ENCODE data around the gene NEB.

GRCh38 chr2:151673016-151673415 lies 61.3 kb downstream of the NEB start:
- TF ChIP-seq, protein P1, sequence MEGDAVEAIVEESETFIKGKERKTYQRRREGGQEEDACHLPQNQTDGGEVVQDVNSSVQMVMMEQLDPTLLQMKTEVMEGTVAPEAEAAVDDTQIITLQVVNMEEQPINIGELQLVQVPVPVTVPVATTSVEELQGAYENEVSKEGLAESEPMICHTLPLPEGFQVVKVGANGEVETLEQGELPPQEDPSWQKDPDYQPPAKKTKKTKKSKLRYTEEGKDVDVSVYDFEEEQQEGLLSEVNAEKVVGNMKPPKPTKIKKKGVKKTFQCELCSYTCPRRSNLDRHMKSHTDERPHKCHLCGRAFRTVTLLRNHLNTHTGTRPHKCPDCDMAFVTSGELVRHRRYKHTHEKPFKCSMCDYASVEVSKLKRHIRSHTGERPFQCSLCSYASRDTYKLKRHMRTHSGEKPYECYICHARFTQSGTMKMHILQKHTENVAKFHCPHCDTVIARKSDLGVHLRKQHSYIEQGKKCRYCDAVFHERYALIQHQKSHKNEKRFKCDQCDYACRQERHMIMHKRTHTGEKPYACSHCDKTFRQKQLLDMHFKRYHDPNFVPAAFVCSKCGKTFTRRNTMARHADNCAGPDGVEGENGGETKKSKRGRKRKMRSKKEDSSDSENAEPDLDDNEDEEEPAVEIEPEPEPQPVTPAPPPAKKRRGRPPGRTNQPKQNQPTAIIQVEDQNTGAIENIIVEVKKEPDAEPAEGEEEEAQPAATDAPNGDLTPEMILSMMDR (IDR thresholded peaks at IDR 0.05): no peak
- TF ChIP-seq SMC3 (IDR thresholded peaks at IDR 0.05) (no peak), POLR2A (IDR thresholded peaks at IDR 0.05; ENCODE audit: low read length) (no peak), RNF2 (IDR thresholded peaks at IDR 0.05; ENCODE audit: borderline replicate concordance, low read depth) (no peak), EP300 (IDR thresholded peaks at IDR 0.05) (no peak)
